NB4 (cell line): ENCODE measurements around the gene ARID2.

Experiments used
- DNase-seq: peaks from one replicate; pipeline ENCODE4 v3.0.0; 2010; ENCODE audit warnings: low read depth
- H3K4me3 ChIP-seq: one replicate; pipeline ENCODE4 v1.5.1; 2011; ENCODE audit warnings: mild to moderate bottlenecking, low read depth, low read length, moderate library complexity
- CTCF ChIP-seq: IDR thresholded peaks from one replicate; pipeline ENCODE4 v1.5.1; 2012; ENCODE audit warnings: low read depth, low read length
- MAX ChIP-seq: IDR thresholded peaks from 2 replicates; pipeline ENCODE4 v1.6.1; 2011; ENCODE audit warnings: low read depth, low read length
- MYC ChIP-seq: IDR thresholded peaks from 2 replicates; pipeline ENCODE4 v1.6.1; 2011; ENCODE audit warnings: low read depth, low read length
- POLR2A ChIP-seq: IDR thresholded peaks from 2 replicates; pipeline ENCODE4 v1.6.1; 2011; ENCODE audit warnings: mild to moderate bottlenecking; ENCODE audit not compliant: insufficient read length; ENCODE audit errors: extremely low read depth

Gene ARID2

DNA sequence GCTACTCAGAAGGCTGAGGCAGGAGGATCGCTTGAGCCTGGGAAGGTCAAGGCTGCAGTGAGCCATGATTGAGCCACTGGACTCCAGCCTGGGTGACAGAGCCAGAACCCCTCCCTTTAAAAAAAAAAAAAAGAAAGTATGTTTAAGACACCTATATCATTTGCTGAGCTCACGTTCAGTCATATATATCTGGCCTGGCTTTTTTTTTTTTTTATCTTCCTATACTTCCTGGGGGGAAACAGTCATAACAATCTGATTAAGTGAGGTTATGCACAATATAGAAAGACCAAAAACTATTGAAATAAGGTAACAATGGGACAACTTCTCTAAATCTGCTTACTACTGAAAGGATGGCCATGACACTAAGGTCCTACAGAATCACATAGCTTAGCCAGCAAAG, 9.4 kb upstream of the ARID2 start:
- no peak overlapping the region for H3K4me3 ChIP-seq
- no peak for DNase-seq
- TF ChIP-seq CTCF (no peak), MAX (no peak), POLR2A (no peak), MYC (no peak)

- no peak overlapping the region for H3K4me3 ChIP-seq
- no peak for TF ChIP-seq MAX
- no peak for TF ChIP-seq MYC
- no peak for TF ChIP-seq POLR2A
- TF ChIP-seq CTCF = no peak
- DNase-seq = no peak
Measured at GRCh38 chr12:45721369-45721768, 8.1 kb upstream of the ARID2 start.

GRCh38 chr12:45721954-45722353, 7.6 kb upstream of the ARID2 start:
- TF ChIP-seq CTCF = no peak
- no peak for TF ChIP-seq MAX
- no peak for TF ChIP-seq POLR2A
- TF ChIP-seq MYC = no peak
- DNase-seq = no peak
- H3K4me3 ChIP-seq = no peak overlapping the region

GRCh38 chr12:45725631-45726602, 3.6 kb upstream of the ARID2 start:
- DNase-seq = peak; percentile 69
- peak overlapping the region; percentile 96 for H3K4me3 ChIP-seq
- peak; percentile 18 for TF ChIP-seq POLR2A
- TF ChIP-seq CTCF = peak; percentile 63
- peak; percentile 29; the same call in 1 of the 2 replicates for TF ChIP-seq MYC
- peak; percentile 58; the same call in 1 of the 2 replicates for TF ChIP-seq MAX

- H3K4me3 ChIP-seq = peak overlapping the region; percentile 96
- TF ChIP-seq MYC (no peak), MAX (0 out of 2 replicates have a peak, but pooled peaks have one; percentile 7)
- peak; percentile 58 for DNase-seq
Measured at GRCh38 chr12:45726603-45727300, 2.8 kb upstream of the ARID2 start.
